ENCODE results near the gene GTF2H1. TPM values are rescaled to one million over a fixed set of nuclear protein-coding genes. Genes with fewer than 3 reads are reported as not detected.
"Not testable (repeated sequence)": the region's sequence is repeated elsewhere in the genome, so short reads cannot be mapped to it uniquely, and the experiment has no call there.

The GTF2H1 gene
- total RNA-seq, 1 donor from 2014 or later = 79.8 TPM

DNA sequence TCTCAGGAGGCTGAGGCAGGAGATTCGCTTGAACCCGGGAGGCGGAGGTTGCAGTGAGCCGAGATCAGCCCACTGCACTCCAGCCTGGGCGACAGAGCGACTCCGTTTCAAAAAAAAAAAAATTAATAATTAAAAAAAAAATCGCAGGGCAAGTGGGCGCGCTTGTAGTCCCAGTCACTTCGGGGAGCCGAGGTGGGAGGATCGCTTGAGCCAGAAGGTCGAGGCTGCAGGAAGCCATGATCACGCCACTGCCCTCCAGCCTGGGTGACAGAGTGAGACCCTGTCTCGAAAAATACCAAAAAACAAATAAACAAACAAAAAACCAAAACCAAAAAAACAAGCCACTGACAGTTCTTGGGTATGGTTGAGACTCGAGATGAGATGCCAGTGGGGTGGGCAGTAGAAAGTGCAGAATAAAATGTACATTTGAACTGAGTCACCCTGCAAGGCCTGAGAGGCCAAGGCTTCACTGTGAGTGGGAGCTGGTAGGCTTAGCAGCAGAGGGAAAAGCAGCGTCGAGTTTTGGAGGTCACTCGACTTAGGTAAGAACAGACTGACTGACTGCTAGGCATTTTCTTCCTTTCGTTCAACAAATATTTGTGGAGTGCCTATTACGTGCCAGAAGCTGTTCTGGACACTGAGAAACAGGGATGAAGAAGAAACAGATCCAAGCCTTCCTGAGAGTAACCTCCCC is 71.4 kb downstream of the GTF2H1 start:
- peak overlapping the region; percentile 96 for H3K4me3 ChIP-seq (ENCODE audit: low read depth, low read length)
- no peak for FAIRE-seq
- no peaks in the 10 kb centered on the region for H3K27me3 ChIP-seq (ENCODE audit: control insufficient read depth, insufficient read depth, low read length)
- DNase-seq (ENCODE audit: low read depth) = no peak
- TF ChIP-seq, protein P1, sequence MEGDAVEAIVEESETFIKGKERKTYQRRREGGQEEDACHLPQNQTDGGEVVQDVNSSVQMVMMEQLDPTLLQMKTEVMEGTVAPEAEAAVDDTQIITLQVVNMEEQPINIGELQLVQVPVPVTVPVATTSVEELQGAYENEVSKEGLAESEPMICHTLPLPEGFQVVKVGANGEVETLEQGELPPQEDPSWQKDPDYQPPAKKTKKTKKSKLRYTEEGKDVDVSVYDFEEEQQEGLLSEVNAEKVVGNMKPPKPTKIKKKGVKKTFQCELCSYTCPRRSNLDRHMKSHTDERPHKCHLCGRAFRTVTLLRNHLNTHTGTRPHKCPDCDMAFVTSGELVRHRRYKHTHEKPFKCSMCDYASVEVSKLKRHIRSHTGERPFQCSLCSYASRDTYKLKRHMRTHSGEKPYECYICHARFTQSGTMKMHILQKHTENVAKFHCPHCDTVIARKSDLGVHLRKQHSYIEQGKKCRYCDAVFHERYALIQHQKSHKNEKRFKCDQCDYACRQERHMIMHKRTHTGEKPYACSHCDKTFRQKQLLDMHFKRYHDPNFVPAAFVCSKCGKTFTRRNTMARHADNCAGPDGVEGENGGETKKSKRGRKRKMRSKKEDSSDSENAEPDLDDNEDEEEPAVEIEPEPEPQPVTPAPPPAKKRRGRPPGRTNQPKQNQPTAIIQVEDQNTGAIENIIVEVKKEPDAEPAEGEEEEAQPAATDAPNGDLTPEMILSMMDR (IDR thresholded peaks at IDR 0.05; ENCODE audit: insufficient read depth, low read length, severe bottlenecking) = no peak
- peaks cover 11% of the 10 kb centered on the region for H3K36me3 ChIP-seq (ENCODE audit: control insufficient read depth, insufficient read depth, low read length)

DNA sequence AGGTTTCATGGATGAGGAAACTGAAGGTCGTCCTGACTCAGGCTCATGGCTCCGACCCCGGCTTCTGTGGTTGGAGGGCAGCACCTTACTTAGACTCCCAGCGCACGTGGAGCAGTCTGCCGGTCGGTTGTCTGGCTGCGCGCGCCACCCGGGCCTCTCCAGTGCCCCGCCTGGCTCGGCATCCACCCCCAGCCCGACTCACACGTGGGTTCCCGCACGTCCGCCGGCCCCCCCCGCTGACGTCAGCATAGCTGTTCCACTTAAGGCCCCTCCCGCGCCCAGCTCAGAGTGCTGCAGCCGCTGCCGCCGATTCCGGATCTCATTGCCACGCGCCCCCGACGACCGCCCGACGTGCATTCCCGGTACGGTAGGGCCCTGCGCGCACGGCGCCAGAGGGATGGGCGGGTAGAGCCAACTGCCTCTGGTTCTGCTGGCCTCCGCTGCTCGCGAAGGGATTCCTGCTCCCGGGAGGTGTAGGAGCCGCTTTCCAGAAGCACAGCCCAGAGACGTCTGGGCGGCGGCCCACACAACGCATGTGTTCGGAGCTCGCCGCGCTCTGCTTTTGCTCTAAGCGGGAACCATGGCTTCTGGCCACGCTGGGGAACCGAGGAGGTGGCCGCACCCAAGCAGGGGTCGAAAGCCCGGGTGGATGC is 72.0 kb downstream of the GTF2H1 start, which contains the start of gene LDHA:
LDHA (plus strand) TSS at position 289 of the 653 bp plus-strand sequence. CDS start 2,280 bp downstream, outside the sequence.
- no peak for FAIRE-seq
- TF ChIP-seq, protein P1 (IDR thresholded peaks at IDR 0.05; ENCODE audit: insufficient read depth, low read length, severe bottlenecking) = no peak
- DNase-seq (ENCODE audit: low read depth) = peak; percentile 86
- no peaks in the 10 kb centered on the region for H3K27me3 ChIP-seq (ENCODE audit: control insufficient read depth, insufficient read depth, low read length)
- peak within 1 kb of the TSS; percentile 96 for H3K4me3 ChIP-seq (ENCODE audit: low read depth, low read length)
- peaks cover 15% of the 10 kb centered on the region for H3K36me3 ChIP-seq (ENCODE audit: control insufficient read depth, insufficient read depth, low read length)

GRCh38 chr11:18394928-18395734 is 72.8 kb downstream of the GTF2H1 start:
- DNase-seq (ENCODE audit: low read depth) = no peak
- no peak for FAIRE-seq

DNA sequence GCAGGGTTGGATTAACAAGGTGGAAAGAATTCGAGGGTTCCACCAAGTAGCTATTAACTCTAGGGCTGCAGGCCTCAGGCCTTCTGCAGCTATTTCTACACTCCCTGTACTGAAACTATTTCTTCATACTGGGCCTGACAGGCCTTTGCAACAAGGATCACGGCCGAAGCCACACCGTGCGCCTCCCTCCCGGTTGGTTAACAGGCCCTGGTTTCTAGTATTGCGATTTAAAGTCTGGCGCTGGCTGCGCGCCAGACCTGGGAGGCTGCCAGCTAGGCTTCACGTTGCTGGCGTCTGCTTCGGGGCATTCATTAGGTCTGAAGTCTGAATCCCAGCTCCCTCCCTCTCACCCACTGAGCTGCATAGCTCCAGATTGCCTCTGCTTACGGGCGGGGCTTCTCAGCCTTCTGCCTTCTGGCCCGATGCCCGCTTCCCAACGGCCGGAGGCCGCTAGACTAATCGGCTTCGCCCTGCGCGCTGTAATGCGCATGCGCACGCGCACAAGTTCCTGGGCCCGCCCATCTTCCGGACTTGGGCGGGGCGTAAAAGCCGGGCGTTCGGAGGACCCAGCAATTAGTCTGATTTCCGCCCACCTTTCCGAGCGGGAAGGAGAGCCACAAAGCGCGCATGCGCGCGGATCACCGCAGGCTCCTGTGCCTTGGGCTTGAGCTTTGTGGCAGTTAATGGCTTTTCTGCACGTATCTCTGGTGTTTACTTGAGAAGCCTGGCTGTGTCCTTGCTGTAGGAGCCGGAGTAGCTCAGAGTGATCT is 73.6 kb downstream of the GTF2H1 start:
- Histone ChIP-seq H3K27me3 (ENCODE audit: control insufficient read depth, insufficient read depth, low read length) (no peaks in the 10 kb centered on the region), H3K36me3 (ENCODE audit: control insufficient read depth, insufficient read depth, low read length) (peaks cover 25% of the 10 kb centered on the region), H3K4me3 (ENCODE audit: low read depth, low read length) (peak overlapping the region; percentile 96)
- no peak for FAIRE-seq
- peak; percentile 94 for DNase-seq (ENCODE audit: low read depth)
- TF ChIP-seq, protein P1 (IDR thresholded peaks at IDR 0.05; ENCODE audit: insufficient read depth, low read length, severe bottlenecking) = no peak

More at GRCh38 chr11:18394928-18395734, 72.8 kb downstream of the GTF2H1 start:
- TF ChIP-seq, protein P1 (IDR thresholded peaks at IDR 0.05; ENCODE audit: insufficient read depth, low read length, severe bottlenecking) = no peak
- peaks cover 21% of the 10 kb centered on the region for H3K36me3 ChIP-seq (ENCODE audit: control insufficient read depth, insufficient read depth, low read length)
- no peaks in the 10 kb centered on the region for H3K27me3 ChIP-seq (ENCODE audit: control insufficient read depth, insufficient read depth, low read length)
- H3K4me3 ChIP-seq (ENCODE audit: low read depth, low read length) = peak overlapping the region; percentile 96

DNA sequence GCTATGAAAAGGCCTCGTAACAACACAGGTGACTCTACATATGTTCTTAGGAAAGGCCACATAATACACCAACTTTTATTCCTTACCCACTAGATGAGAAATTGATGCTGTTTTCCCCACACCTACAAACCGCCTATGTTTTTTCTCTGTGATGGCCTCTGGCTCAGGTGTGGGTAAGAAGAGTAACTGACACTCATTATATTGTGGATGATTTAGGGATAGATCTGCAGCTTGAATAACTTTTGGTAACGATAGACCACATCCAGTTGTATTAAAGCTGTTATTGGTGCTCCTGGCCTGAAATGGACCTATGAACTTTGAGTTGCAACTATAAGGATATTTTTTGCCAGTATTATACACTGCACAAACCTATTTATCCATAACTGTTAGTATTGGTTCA is 75.6 kb downstream of the GTF2H1 start:
- no peak for FAIRE-seq
- peaks cover 28% of the 10 kb centered on the region for H3K36me3 ChIP-seq (ENCODE audit: control insufficient read depth, insufficient read depth, low read length)

GRCh38 chr11:18401077-18401476 is 78.7 kb downstream of the GTF2H1 start:
- not testable (repeated sequence) for H3K4me3 ChIP-seq (ENCODE audit: low read depth, low read length); H3K27me3 ChIP-seq (ENCODE audit: control insufficient read depth, insufficient read depth, low read length); DNase-seq (ENCODE audit: low read depth); FAIRE-seq
- H3K36me3 ChIP-seq (ENCODE audit: control insufficient read depth, insufficient read depth, low read length) = peaks cover 34% of the 10 kb centered on the region

More for the DNA sequence above, 75.6 kb downstream of the GTF2H1 start:
- TF ChIP-seq, protein P1 (IDR thresholded peaks at IDR 0.05; ENCODE audit: insufficient read depth, low read length, severe bottlenecking) = no peak
- DNase-seq (ENCODE audit: low read depth) = no peak
- H3K4me3 ChIP-seq (ENCODE audit: low read depth, low read length) = no peak overlapping the region
- no peaks in the 10 kb centered on the region for H3K27me3 ChIP-seq (ENCODE audit: control insufficient read depth, insufficient read depth, low read length)

Data from bronchial epithelial cell (primary cell).